MM.1S (cell line): ENCODE results near the gene LMNA.

Experiments
- CTCF ChIP-seq: fragments of 300-600 bp; sonication (generic); IDR thresholded peaks from 2 replicates; pipeline ENCODE4 v1.5.1; 2016; ENCODE audit warnings: antibody characterized with exemption, low read length, mixed read lengths
- EZH2phosphoT487 ChIP-seq: fragments of 300-600 bp; sonication (generic); IDR thresholded peaks from 2 replicates; pipeline ENCODE4 v1.6.1; 2018; ENCODE audit warnings: antibody characterized with exemption, low read length

DNA sequence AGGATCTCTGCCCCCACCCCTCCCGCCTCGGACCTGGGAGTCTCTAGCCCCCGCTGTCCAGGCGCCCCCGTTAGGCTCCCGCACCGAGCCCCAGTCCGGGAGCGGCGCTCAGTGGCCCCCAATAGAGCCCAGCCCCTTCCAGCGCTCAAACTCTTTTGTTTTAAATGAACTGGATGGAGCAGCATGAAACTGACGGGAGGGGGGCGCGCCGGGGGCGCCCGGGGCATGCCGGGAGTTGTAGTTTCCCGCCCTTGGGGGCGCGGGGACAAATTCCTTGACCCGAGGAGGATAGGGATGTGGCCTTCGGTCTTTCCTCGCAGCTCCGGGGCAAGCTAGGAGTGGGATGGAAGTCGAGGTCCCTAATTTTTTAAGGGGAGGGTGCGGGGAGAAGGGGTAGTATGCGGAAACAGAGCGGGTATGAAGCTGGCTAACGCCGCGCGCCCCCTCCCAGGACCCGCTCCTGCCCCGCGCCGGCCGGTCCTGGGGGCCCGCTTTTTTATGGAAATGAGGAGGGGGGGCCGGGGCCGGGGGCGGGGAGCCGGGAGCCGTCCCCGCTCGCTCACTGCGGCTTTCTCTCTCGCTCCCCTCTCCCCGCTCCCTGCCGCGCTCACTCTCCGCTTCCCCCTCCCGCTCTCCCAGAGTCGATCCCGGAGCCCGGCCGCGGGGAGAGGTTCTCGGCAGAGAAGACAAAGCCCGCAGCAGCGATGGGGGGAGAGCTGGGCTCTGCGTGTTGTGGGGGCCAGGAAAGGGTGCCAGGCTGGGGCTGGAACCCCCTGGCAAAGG, 32.0 kb upstream of the LMNA start, which contains the start of gene MEX3A:
- no peak for TF ChIP-seq CTCF
- no peak for TF ChIP-seq EZH2phosphoT487
